GM18861 (cell line): ENCODE data around the gene MRPL21.

ENCODE experiments used
- ATAC-seq: cut with Tn5 transposase; IDR thresholded peaks from one replicate; pipeline ENCODE4 v1.9.1; 2021; ENCODE audit not compliant: unreplicated experiment

MRPL21 gene

GRCh38 chr11:68903288-68904247 lies at the start of gene MRPL21, which contains the start of gene IGHMBP2:
Gene MRPL21 (minus strand): TSS chr11:68903832. CDS start chr11:68903810, 22 bp downstream.
Gene IGHMBP2 (plus strand): TSS chr11:68903891. CDS start chr11:68903953, 62 bp downstream.
- ATAC-seq = peak; percentile 69

DNA sequence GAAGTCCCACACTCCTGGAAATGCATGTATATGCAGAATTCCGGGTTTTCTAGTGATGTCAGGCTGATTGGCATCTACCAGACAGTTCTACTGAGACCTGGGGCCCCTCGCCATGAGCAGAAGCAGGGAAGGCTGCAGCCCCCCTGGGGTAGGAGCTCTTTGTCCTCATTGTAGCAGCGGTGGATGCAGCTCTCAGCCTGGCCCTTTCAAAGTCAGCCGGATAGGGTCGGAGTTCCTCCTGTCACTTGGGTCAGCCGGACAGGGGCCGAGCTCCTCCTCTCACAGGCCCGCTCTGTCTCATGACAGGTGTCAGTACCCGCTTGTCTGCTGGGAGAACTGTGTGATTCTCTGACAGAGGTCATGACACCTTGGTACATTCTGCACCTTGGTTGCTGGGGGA lies 47.1 kb upstream of the MRPL21 start:
- ATAC-seq = no peak

GRCh38 chr11:68950270-68950669 lies 46.6 kb upstream of the MRPL21 start:
- no peak for ATAC-seq

DNA sequence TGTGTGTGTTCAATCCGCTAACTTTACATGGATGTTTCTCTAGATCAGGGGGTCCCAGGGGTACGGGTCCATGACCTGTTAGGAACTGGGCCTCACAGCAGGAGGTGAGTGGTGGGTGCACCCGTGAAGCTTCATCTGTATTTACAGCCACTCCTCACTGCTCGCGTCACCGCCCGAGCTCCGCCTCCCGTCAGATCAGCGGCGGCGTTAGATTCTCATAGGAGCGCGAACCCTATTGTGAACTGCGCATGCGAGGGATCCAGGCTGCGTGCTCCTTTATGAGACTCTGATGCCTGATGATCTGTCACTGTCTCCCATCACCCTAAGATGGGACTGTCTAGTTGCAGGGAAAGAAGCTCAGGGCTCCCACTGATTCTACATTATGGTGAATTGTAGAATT lies 45.3 kb upstream of the MRPL21 start:
- no peak for ATAC-seq

GRCh38 chr11:68948496-68948895 lies 44.9 kb upstream of the MRPL21 start:
- ATAC-seq = no peak

- no peak for ATAC-seq
Measured at GRCh38 chr11:68947151-68947550, 43.5 kb upstream of the MRPL21 start.

- ATAC-seq = no peak
Measured at GRCh38 chr11:68946416-68947090, 42.9 kb upstream of the MRPL21 start.

- ATAC-seq = no peak
Measured at GRCh38 chr11:68942751-68943271, 39.2 kb upstream of the MRPL21 start.

DNA sequence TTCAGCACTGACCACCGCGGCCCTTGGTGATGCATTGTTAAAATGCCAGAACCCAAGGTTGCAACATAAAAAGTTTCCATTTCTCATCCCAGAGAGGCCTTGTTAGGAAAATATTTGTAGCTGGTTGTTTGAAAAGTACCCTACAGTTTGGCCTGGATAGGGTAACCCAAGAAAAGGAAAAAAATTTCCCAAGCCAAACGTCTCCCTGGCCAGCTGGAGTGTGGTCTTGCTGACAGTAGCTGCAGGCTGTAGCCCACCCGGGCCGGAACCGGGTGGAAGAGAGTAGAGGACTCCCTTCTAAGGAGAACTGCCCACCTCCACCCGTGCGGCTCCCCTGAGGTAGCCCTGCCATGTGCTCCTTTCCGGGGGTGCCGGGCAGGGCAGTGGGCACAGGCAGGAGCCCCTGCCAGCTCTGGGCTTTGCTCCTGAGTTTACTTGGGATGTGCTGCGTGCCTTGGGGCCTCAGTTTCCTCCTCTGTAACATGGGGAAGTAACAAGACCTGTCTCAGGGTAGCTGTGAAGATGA lies 38.5 kb upstream of the MRPL21 start:
- no peak for ATAC-seq

DNA sequence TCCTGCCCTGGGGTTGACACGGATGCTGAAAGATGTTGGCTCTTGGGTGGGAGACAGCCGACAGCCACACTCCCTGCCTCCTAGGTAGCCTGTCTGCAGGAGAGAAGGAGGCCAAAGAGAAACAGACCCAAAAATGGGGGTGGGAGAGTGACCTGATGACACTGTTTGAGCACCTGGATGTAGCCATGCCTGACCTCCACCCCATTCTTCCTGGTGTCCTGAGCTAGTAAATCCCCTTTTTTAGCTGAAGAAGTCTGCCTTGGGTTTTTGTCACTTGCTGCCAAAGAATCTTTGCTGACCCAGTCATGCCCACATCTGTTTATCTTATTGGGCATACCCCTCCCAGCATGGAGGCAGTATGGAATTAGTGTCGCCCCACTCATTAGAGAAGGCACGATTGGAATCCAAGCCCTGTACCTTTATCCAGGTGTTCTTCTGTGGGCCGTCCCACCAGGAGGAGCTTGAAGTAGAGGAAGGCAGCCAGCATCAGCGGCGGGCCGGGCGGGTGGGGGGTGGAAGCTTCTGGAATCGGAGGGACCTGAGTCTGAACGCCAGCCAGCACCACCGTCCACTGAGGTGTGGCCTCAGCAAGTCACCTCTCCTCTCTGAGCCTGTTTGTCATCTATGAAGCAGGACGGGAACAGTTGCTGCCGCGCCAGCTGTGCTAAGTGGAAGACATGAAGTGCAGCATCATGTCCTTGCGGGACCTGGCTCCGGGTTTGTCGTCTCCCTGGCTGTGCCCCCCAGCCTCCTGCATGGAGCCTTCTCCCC lies 37.9 kb upstream of the MRPL21 start:
- no peak for ATAC-seq

- no peak for ATAC-seq
Measured at GRCh38 chr11:68940651-68941323, 37.2 kb upstream of the MRPL21 start.

DNA sequence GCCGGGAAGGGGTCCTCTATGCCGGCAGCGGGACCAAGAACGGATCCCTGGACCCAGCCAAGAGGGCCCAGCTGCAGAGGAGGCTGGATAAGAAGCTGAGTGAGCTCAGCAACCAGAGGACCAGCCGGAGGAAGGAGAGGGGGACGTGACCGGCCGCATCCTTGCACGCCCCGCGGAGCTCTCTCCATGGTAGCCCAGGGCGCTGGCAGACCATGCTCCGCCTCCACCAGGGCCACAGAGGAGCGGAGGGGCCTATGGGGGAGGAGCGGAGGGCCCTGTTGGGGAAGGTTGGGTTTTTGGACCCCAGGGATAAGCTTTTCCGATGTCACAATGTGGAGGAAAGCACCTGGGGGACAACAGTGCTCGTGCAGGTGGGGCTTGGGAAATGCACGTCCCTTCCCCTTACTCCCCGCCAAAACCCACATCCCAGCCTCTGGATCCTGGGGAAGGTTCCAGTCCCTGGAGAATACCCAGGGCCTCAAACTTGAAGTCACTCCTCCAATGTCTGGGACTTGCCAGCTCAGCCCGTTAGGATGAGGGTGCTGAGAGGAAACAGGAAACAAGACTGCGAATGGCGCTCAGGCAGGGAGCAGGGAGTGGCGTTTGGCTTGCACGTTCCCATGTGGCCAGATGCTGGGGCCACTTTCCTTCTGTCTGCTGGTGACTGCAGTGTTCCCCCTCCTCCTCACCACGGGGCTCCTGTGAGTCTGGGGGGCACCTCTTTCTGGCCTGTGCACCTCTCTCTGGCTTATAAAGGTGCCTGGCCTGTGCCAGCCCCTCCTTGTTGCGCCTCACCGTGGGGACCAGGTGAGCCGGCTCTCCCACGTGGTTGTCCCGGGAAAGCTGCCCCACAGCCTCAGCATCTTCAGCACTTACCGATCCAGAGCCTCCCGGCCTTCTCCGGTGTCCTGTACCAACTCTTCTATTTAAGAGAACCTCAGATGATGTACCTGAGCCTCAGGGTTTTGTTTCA lies 36.2 kb upstream of the MRPL21 start:
- no peak for ATAC-seq

GRCh38 chr11:68938816-68939582 lies 35.4 kb upstream of the MRPL21 start:
- no peak for ATAC-seq

GRCh38 chr11:68938088-68938487 lies 34.5 kb upstream of the MRPL21 start:
- no peak for ATAC-seq

GRCh38 chr11:68936676-68937620 lies 33.3 kb upstream of the MRPL21 start:
- ATAC-seq = no peak

DNA sequence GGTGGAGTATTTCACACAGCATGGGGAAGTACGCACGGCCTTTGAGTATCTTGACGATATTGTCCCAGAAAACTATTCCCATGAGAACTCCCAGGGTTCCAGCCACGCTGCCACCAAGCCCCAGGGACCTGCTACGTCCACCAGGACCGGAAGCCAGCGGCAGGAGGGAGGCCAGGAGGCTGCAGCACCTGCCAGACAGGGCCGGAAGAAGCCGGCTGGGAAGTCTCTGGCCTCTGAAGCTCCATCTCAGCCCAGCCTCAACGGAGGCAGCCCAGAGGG lies 32.7 kb upstream of the MRPL21 start:
- no peak for ATAC-seq
